Fibroblast of the aortic adventitia (primary cell): ENCODE data around the gene GLCCI1. TPM values are rescaled to one million over a fixed set of nuclear protein-coding genes. Genes with fewer than 3 reads are reported as not detected.
"Not testable (repeated sequence)": the region's sequence is repeated elsewhere in the genome, so short reads cannot be mapped to it uniquely, and the experiment has no call there.

Experiments
- DNase-seq: peaks from one replicate; pipeline ENCODE4 v3.0.0-alpha.2; 2010; ENCODE audit warnings: low read depth
- H3K4me3 ChIP-seq: 2 replicates; pipeline ENCODE4 v1.5.1; 2011; ENCODE audit warnings: low read depth, mild to moderate bottlenecking, control low read depth, low read length, moderate library complexity
- total RNA-seq: library from RNA; depleted of rRNA; stranded (reverse); fragments of >200 nt; gene quantifications from 2 replicates; pipeline ENCODE4 v1.2.3, GENCODE V29; 2012; ENCODE audit warnings: low replicate concordance
- TF ChIP-seq, protein P1 (sequence below): IDR thresholded peaks from 2 replicates; pipeline ENCODE4 v1.5.1; 2011; ENCODE audit warnings: mild to moderate bottlenecking, low read length, control low read depth, inconsistent platforms; ENCODE audit not compliant: insufficient read depth

The GLCCI1 gene
- total RNA-seq, 1 donor = 11.7 TPM

DNA sequence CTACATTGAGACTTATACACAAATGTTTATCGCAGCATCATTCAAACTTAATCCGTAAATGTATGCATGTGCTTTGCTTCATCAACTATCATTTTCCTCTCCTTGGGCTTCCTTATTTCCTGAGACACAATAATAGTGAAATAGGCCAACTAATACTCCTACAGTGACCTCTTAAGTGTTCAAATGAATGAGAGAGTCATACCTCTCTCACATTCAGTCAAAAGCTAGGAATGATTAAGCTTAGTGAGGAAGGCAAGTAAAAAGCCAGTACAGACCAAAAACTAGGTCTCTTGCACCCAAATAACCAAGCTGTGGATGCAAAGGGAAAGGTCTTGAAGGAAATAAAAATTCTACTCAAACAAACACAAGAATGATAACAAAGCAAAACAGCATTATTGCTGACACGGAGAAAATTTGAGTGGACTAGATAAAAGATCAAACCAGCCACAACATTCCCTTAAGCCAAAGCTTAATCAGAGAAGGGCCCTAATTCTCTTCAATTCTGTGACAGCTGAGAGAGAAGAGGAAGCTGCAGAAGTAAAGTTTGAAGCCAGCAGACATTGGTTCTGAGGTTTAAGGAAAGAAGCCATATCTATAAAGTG lies 72.3 kb downstream of the GLCCI1 start:
- TF ChIP-seq, protein P1, sequence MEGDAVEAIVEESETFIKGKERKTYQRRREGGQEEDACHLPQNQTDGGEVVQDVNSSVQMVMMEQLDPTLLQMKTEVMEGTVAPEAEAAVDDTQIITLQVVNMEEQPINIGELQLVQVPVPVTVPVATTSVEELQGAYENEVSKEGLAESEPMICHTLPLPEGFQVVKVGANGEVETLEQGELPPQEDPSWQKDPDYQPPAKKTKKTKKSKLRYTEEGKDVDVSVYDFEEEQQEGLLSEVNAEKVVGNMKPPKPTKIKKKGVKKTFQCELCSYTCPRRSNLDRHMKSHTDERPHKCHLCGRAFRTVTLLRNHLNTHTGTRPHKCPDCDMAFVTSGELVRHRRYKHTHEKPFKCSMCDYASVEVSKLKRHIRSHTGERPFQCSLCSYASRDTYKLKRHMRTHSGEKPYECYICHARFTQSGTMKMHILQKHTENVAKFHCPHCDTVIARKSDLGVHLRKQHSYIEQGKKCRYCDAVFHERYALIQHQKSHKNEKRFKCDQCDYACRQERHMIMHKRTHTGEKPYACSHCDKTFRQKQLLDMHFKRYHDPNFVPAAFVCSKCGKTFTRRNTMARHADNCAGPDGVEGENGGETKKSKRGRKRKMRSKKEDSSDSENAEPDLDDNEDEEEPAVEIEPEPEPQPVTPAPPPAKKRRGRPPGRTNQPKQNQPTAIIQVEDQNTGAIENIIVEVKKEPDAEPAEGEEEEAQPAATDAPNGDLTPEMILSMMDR = no peak
- DNase-seq = no peak
- H3K4me3 ChIP-seq = no peak overlapping the region

DNA sequence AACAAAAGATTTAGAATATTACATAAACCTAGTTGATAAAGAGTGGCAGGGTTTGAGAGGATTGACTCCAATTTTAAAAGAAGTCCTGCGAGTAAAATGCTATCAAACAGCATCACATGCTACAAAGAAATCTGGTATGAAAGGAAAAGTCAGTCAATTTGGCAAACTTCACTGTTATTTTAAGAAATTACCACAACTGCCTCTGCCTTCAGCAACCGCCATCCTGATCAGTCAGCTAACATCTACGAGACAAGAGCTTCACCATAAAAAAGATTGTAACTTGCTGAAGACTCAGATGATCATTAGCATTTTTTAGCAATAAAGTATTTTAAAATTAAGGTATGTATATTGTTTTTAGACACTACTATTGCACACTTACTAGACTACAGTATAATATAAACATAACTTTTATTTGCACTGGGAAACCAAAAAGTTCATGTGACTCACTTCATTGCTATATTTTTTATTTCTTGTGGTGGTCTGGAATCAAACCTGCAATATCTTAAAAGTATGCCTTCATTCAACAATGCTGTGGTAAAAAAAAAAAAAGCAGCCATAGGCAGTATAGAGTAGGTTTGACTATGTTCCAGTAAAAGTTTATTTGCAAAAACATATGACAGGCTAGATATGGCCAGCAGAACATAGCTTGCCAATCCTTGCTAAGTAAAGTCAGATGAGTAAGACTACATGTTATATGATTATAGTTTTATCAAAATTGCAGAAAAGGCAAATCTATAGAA lies 74.4 kb downstream of the GLCCI1 start:
- no peak overlapping the region for H3K4me3 ChIP-seq
- TF ChIP-seq, protein P1 = no peak

DNA sequence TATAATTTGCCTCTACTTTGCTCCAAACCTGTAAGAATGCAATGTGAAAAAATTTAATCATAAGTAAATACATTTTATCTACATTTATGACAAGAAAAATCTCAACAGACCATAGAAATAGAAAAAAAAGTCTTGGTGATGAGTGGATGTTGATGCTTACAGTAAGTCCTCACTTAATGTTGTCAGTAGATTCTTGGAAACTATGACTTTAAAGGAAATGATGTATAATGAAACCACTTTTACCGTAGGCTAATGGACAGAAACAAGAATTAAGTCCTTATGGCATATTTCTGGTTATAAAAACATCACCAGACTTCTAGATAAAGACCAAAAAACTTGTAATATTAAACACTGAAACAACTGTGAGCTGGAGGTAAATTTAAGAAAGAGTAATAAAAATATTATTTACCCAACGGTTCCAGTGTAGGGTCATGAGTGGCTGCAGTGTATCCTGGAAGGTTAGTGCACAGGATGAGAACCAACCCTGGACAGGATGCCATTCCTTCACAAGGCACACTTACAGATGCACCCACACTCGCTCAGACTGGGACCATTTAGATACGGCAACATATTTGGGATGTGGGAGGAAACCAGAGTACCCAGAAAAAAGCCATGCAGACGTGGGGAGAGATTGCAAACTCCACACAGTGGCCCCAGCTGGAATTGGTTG lies 76.3 kb downstream of the GLCCI1 start:
- TF ChIP-seq, protein P1 = no peak
- H3K4me3 ChIP-seq = no peak overlapping the region
- peak; percentile 16 for DNase-seq

More for the DNA sequence above, 74.4 kb downstream of the GLCCI1 start:
- DNase-seq = peak; percentile 52

DNA sequence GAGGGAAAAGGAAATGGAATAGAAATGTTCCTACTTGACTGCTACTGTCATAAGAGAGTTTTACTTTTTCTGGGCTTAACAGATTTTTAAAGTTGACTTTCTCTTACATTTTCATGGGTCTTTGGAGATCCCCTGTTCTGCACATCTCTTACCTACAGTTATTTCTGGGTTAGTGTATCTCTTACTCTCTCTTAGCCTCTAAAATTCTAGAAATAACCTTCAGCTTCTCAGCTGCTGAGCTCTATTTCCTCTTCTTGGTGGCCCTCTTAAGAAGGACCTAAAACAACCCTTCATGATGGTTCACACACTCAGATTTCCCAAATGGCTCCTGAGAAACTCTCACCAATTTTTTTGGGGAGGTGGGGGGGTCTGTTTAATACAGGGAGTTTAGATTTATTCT lies 79.5 kb downstream of the GLCCI1 start:
- not testable (repeated sequence) for H3K4me3 ChIP-seq, DNase-seq

DNA sequence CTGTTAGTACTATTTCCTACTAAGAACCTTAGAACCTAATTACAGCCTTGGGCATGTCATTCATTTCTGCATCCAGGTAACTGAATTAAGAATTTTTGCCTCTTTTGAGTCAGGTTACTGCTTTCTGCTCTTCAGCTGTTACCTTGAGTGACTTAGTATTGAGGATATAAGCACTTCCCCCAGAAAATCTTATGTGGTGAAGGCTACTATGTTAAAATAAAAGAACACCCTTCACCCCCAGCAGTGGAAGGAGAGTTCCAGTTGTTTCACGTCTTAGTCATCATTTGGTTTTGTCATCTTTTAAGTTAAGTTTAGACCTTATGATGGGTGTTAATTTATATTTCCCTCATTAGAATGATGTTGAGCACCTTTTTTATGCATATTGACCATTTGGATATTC lies 82.8 kb downstream of the GLCCI1 start:
- DNase-seq = no peak
- H3K4me3 ChIP-seq = no peak overlapping the region
- TF ChIP-seq, protein P1 = no peak

DNA sequence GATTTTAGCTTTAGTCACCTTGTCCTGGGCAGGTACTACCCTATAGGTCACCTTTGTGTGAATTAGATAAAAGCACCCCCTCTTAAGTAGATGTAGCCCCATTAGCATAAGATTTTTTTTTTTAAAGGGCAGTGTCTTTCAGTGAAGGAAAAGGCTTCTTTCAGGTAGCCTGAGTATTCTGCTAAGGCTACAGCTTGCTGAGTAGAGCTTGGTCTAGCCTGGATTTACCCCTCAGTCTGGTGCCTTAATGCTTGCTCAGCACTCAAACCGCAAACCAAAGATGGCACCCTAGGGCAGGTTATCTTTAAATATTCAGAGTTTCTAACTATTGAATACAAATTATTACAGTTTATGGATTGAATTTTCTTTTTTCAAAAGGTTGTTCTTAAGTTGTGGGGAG lies 83.4 kb downstream of the GLCCI1 start:
- H3K4me3 ChIP-seq = no peak overlapping the region
- DNase-seq = no peak
- TF ChIP-seq, protein P1 = no peak

DNA sequence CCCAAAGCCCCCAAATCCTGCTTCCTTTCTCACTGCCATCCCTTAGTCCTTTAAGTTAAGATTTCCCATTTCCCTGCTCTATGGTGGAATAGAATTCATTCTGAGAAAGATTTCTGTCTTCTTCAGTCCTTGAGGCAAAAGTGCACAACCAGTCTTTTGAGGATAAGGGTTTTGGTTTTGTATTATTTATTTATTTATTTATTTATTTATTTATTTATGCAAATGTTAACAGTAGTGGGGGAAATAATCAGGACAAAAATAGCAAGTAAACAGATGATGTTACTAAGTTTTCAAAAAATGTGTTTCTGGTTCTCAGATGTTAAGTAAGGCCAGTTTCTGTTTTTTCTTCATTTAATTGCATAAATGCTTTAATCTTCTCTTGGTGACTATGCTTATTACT lies 84.2 kb downstream of the GLCCI1 start:
- H3K4me3 ChIP-seq = no peak overlapping the region
- DNase-seq = no peak
- TF ChIP-seq, protein P1 = no peak
